T-helper 1 cell treated with Interleukin-12 subunit alpha and Interleukin-12 subunit beta and Interleukin-4 antibody, amounts not matched to agents 30 μg/mL and 1 μg/mL, for 36 hours (primary cell): ENCODE results near the gene PSMA3.
A peak's percentile ranks its signal among the peaks of the same experiment; 100 is the strongest.

Experiments used
- H3K27ac Mint-ChIP-seq: one replicate; pipeline ENCODE4 v1.8.0; 2021; ENCODE audit warnings: mild to moderate bottlenecking, mixed read lengths
- H3K27me3 Mint-ChIP-seq: one replicate; pipeline ENCODE4 v1.8.0; 2021; ENCODE audit warnings: low read depth, mixed read lengths
- H3K36me3 Mint-ChIP-seq: one replicate; pipeline ENCODE4 v1.8.0; 2021; ENCODE audit warnings: low read depth, mixed read lengths
- H3K4me1 Mint-ChIP-seq: one replicate; pipeline ENCODE4 v1.8.0; 2021; ENCODE audit warnings: low read depth, mixed read lengths
- H3K4me3 Mint-ChIP-seq: one replicate; pipeline ENCODE4 v1.8.0; 2021; ENCODE audit warnings: mild to moderate bottlenecking, moderate library complexity, mixed read lengths
- H3K9me3 Mint-ChIP-seq: one replicate; pipeline ENCODE4 v1.8.0; 2021; ENCODE audit warnings: mixed read lengths

PSMA3 gene

DNA sequence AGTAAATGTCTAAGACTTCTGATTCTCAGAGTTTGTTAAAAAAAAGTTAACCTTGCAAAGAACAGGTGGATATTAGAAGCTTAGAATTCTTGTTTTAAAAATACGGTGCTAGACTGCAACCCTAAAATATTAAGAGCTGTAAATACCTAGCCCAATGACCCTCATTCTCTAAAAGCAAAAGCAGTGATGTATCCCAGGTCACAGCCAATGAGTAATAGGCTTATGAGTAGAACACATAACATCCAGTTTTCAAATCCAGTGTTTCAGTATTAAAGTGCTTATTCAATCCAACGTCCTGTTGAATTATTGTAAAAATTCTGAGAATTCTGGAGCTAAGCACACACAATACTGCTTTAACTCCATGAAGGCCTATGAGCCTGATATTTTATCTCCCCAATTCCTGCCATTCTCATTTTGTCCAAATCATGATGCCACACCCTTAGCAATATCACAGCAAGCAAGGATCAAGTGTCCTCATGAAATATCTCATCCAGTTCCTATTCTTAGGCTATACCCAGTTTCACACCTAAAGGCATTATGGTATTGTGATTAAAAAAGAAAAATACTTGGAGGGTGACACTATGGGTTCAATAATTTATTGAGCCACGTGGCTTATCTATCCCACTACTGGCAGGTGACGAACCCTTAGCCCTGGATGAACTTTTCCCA lies 38.4 kb downstream of the PSMA3 start:
- Mint-ChIP-seq H3K36me3 (peaks cover 44% of the 10 kb centered on the region), H3K4me1 (peaks cover 44% of the 10 kb centered on the region), H3K27ac (peak overlapping the region; percentile 27), H3K9me3 (no peaks in the 10 kb centered on the region), H3K4me3 (peak overlapping the region; percentile 2), H3K27me3 (no peaks in the 10 kb centered on the region)

DNA sequence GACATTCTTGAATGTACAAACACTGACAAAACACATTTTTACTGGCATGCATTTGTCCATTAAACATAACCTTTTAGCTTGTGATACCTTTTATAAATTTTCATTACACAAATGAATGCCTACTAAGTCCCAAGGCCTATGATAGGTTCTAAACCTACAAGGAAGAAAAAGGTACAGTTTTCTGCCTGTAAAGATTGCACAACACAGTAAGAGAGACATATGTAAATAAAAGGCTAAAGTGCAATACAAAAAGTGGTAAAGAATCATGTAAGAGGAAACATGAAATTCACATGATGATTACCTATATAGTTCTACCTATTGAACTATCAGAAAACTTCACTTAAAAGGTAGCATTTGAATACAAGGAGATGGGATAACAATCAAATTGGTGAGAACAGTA lies 39.1 kb downstream of the PSMA3 start:
- no peak overlapping the region for H3K27ac Mint-ChIP-seq
- H3K4me1 Mint-ChIP-seq = peaks cover 47% of the 10 kb centered on the region
- peaks cover 49% of the 10 kb centered on the region for H3K36me3 Mint-ChIP-seq
- H3K27me3 Mint-ChIP-seq = no peaks in the 10 kb centered on the region
- no peak overlapping the region for H3K4me3 Mint-ChIP-seq
- H3K9me3 Mint-ChIP-seq = no peaks in the 10 kb centered on the region

DNA sequence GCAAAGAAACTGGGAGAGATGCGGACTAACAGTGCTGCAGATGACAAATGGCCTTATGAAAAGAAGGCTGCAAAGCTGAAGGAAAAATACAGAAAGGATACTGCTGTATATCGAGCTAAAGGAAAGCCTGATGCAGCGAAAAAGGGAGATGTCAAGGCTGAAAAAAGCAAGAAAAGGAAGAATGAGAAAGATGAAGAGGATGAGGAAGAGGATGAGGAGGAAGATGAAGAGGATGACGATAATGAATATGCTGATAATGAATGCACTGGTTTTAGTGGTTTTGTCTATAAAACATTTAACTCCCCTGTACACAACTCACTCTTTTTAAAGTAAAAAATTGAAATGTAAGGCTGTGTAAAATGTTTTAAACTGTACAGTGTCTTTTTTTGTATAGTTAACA lies 40.5 kb downstream of the PSMA3 start:
- peak overlapping the region; percentile 16 for H3K27ac Mint-ChIP-seq
- H3K36me3 Mint-ChIP-seq = peaks cover 53% of the 10 kb centered on the region
- no peaks in the 10 kb centered on the region for H3K27me3 Mint-ChIP-seq
- no peak overlapping the region for H3K4me3 Mint-ChIP-seq
- no peaks in the 10 kb centered on the region for H3K9me3 Mint-ChIP-seq
- H3K4me1 Mint-ChIP-seq = peaks cover 49% of the 10 kb centered on the region

DNA sequence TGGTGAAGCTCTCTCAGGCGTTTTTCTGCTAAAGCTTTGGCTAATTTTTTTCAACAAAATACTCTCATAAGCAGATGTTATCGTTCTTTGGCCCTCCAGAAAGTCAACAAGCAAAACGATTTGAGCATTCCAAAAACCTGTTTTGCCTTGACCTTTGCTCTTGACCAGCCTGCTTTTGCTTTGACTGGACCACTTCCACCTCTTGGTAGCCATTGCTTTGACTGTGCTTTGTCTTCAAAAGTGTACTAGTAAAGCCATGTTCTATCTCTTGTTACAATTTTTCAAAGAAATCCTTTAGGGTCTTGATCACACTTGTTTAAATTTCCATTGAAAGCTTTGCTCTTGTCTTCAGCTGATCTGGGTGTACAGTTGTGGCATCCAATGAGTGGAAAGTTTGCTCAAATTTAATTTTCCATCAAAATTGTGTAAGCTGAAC lies 43.0 kb downstream of the PSMA3 start:
- H3K27ac Mint-ChIP-seq = no peak overlapping the region
- H3K9me3 Mint-ChIP-seq = no peaks in the 10 kb centered on the region
- H3K4me1 Mint-ChIP-seq = peaks cover 38% of the 10 kb centered on the region
- no peak overlapping the region for H3K4me3 Mint-ChIP-seq
- H3K27me3 Mint-ChIP-seq = no peaks in the 10 kb centered on the region
- peaks cover 56% of the 10 kb centered on the region for H3K36me3 Mint-ChIP-seq

DNA sequence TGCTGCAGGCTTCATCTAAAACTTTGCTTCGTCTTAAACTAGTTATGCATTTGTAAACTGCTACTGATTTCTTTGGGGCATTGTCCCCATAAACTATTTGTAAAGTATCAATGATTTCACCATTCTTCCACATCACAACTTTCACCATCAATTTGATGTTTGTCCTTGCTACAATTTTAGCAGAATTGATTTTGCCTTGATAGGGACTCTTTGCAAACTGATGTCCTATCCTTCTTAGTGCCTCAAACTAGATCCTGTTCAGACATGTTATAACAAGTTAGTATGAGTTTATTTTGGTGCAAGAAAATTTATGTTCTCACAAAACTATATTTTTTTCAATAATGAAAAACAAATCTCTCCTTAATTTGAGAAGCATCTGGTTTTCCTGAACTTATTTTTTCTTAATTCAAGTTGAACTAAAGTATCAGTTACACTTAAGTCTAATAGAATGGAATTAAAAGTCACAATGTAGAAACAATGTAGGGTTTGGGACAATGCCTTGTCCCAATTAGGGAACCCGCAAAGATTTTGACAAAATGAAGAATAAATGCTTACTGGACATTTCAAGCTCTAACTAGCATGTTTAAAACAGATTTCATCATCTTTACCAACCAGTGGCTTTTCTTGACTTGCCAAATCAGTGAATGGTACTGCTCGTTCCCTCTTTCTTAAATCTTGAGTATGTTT lies 43.6 kb downstream of the PSMA3 start:
- Mint-ChIP-seq H3K9me3 (no peaks in the 10 kb centered on the region), H3K27ac (no peak overlapping the region), H3K27me3 (no peaks in the 10 kb centered on the region), H3K36me3 (peaks cover 57% of the 10 kb centered on the region), H3K4me1 (peaks cover 37% of the 10 kb centered on the region), H3K4me3 (no peak overlapping the region)

DNA sequence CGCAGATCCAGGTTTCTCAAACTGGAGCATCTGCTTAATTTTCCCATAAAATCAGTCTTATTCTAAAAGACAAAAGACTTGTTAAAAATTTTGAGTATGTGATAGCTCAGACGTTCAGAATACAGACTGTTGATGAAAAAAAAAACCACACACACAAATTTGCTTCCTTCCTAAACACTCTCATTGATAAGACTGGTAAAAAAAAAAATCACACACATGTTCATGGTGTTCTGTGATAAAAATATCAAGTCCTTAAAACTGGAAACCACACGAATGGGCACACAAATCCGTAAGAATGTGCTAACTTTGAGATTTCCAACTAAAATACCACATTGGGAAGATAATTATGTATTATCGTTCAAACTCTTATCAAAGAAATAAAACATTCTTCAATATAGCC lies 47.0 kb downstream of the PSMA3 start:
- no peaks in the 10 kb centered on the region for H3K27me3 Mint-ChIP-seq
- peaks cover 39% of the 10 kb centered on the region for H3K4me1 Mint-ChIP-seq
- H3K27ac Mint-ChIP-seq = no peak overlapping the region

DNA sequence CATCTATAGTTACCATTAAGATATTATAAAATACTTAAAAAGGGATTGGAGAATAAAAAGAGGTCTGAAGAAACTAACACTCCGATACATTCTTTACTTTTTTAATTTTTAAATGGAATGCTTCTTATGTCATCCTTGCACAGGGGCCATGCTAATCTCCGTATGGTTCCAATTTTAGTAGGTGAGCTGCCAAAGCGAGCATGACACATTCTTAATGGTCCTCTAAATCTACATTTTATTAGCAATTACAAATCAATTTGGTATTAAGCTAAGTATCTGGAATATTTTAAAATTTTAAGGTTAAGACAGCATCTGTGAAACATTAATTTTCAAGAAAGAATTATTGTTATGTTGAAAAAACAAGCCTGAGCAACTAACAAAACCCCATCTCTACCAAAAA lies 47.5 kb downstream of the PSMA3 start:
- H3K9me3 Mint-ChIP-seq = no peaks in the 10 kb centered on the region
- H3K36me3 Mint-ChIP-seq = peaks cover 48% of the 10 kb centered on the region
- H3K4me3 Mint-ChIP-seq = no peak overlapping the region
- peaks cover 42% of the 10 kb centered on the region for H3K4me1 Mint-ChIP-seq
- H3K27me3 Mint-ChIP-seq = no peaks in the 10 kb centered on the region
- no peak overlapping the region for H3K27ac Mint-ChIP-seq

More for the DNA sequence above, 47.0 kb downstream of the PSMA3 start:
- Mint-ChIP-seq H3K9me3 (no peaks in the 10 kb centered on the region), H3K36me3 (peaks cover 48% of the 10 kb centered on the region), H3K4me3 (no peak overlapping the region)

DNA sequence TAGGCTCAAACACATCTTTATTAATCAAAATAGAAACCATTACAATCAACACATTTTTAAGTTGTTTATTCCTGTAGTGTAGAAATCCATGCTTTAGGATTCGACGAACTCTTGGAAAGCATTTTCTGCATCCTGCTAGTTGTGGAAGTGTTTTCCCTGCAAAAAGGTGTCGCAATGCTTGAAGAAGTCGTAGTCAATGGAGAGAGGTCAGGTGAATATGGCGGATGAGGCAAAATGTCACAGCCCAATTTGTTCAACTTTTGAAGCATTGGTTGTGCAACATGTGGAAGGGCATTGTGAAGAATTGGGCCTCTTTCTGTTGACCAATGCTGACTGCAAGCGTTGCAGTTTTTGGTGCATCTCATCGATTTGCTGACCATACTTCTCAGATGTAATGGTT lies 49.6 kb downstream of the PSMA3 start:
- Mint-ChIP-seq H3K4me3 (no peak overlapping the region), H3K4me1 (peaks cover 32% of the 10 kb centered on the region), H3K9me3 (no peaks in the 10 kb centered on the region), H3K27me3 (no peaks in the 10 kb centered on the region), H3K36me3 (peaks cover 34% of the 10 kb centered on the region), H3K27ac (no peak overlapping the region)

DNA sequence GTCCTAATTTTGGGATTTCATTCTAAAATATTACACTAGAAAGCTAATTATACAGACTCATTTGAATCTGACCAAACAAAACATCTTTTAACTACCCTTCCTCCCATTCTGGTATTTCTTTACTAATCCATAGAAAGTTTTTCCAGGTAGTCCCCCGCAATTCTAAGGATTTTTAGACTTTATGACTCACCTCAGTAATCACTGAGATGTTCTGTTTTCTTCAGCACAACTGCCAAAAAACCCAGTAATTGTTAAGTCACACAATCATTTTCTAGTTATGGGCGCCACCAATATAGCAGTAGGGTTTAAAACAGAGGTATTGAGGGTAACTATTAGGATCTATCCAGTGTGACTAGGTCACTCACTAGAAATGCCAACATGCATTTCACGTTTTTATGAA lies 52.1 kb downstream of the PSMA3 start:
- H3K36me3 Mint-ChIP-seq = peaks cover 30% of the 10 kb centered on the region
- no peaks in the 10 kb centered on the region for H3K27me3 Mint-ChIP-seq
- H3K4me1 Mint-ChIP-seq = peaks cover 33% of the 10 kb centered on the region
- no peak overlapping the region for H3K4me3 Mint-ChIP-seq
- no peak overlapping the region for H3K27ac Mint-ChIP-seq
- H3K9me3 Mint-ChIP-seq = no peaks in the 10 kb centered on the region

DNA sequence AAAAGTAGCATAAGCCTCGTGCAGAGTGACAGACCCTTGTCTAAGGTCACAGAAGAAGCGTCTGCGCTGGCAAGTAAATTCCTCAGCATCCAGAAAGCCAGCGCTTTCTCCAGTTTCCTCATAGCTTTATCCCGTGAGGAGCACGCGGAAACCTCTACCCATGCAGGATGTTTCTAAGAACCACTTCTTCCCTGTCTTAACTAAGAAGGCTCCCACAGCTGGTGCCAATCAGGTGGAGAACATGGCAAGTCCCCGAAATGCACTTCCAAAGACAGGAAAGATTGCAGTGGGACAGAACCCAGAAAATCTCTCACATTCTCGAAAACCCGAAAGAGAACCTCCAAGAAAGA lies 52.7 kb downstream of the PSMA3 start:
- no peaks in the 10 kb centered on the region for H3K9me3 Mint-ChIP-seq
- H3K4me3 Mint-ChIP-seq = no peak overlapping the region
- peaks cover 32% of the 10 kb centered on the region for H3K4me1 Mint-ChIP-seq
- no peak overlapping the region for H3K27ac Mint-ChIP-seq
- no peaks in the 10 kb centered on the region for H3K27me3 Mint-ChIP-seq
- H3K36me3 Mint-ChIP-seq = peaks cover 29% of the 10 kb centered on the region

DNA sequence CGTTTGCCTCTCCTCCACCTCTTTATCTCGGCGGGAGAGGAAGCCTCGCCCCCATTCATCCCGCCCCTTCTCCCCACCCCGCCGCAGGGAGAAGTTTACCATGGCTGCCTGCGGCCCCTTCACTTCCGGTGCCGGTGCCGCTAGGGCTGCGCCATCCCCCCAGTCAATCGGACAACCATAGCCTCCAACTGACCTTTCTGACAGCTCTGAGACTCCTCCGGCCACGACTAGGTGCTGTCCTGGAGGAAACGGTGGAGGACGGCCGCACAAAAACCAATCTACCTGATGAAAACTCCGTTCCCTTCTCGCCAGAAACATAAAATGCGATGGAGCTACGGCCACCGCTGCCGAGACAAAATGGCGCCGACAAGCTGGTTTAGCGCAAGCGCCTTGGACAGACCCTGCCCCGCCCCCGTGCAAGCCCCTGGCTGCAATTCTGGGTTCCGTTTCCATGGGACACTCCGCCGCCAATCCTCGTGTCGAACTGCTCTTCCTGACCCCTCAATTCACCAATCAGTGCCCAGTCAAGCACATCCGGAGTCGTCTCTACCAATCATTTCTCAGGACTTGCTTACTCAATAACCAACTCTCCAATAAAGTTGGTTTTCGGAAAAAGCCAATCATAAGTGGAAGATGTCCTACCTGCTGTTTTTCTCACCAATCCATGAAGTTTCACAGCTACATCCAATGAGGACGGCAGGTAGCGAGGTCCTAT lies 53.3 kb downstream of the PSMA3 start:
- no peaks in the 10 kb centered on the region for H3K9me3 Mint-ChIP-seq
- no peak overlapping the region for H3K27ac Mint-ChIP-seq
- no peak overlapping the region for H3K4me3 Mint-ChIP-seq
- H3K27me3 Mint-ChIP-seq = no peaks in the 10 kb centered on the region
- peaks cover 29% of the 10 kb centered on the region for H3K4me1 Mint-ChIP-seq
- peaks cover 24% of the 10 kb centered on the region for H3K36me3 Mint-ChIP-seq

DNA sequence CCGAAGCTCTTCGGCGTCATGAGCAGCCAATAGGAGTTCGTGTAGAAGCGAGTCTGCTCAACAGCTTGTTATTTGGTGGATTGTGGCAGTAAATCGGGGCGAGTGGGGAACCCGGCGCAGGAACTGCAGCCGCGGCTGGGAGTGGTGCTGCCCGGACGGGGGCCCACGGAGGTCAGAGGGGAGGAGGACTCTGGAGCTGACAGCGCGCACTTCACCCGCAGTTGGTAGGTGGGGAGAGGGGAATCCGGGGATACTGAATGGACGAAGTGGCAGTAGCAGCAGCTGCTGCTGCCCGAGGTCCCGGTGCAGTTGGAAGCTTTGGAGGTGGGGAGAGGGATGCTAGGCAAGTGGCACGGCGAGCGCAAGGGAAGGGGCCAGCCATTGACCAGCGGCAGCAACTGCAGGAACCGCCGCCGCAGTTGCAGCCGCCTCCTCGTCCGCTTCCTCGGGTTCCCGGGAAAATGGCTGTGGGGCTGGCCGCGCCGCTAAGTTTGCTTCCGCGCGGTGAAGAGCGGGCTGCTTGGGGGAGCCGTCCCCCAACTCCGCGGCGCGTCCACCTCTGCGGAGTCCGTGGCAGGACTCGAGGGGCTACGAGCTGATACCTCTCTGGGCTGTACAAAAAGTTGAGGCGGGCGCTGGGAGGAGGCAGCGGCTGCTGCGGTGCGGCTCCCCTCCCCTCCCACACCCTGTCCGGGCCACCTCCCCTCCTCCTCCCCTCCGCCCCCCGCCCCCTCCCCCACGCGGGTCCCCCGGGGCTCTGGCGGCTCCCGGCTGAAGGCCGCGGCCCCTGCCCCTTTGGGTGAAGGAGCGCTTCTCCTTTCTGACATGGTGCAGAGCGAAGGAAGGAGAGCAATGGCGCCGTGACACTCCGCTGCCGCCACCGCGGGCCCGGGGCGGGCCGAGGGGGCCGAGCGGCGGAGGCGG lies 54.1 kb downstream of the PSMA3 start, which contains the start of gene ARID4A:
Gene ARID4A, plus strand, starts transcription at position 79 of the 924 bp plus-strand sequence. CDS start 1,300 bp downstream, outside the sequence.
- Mint-ChIP-seq H3K4me3 (no peak within 1 kb of the TSS), H3K36me3 (peaks cover 28% of the 10 kb centered on the region), H3K9me3 (no peaks in the 10 kb centered on the region), H3K4me1 (peaks cover 26% of the 10 kb centered on the region), H3K27me3 (no peaks in the 10 kb centered on the region), H3K27ac (no peak within 1 kb of the TSS)

DNA sequence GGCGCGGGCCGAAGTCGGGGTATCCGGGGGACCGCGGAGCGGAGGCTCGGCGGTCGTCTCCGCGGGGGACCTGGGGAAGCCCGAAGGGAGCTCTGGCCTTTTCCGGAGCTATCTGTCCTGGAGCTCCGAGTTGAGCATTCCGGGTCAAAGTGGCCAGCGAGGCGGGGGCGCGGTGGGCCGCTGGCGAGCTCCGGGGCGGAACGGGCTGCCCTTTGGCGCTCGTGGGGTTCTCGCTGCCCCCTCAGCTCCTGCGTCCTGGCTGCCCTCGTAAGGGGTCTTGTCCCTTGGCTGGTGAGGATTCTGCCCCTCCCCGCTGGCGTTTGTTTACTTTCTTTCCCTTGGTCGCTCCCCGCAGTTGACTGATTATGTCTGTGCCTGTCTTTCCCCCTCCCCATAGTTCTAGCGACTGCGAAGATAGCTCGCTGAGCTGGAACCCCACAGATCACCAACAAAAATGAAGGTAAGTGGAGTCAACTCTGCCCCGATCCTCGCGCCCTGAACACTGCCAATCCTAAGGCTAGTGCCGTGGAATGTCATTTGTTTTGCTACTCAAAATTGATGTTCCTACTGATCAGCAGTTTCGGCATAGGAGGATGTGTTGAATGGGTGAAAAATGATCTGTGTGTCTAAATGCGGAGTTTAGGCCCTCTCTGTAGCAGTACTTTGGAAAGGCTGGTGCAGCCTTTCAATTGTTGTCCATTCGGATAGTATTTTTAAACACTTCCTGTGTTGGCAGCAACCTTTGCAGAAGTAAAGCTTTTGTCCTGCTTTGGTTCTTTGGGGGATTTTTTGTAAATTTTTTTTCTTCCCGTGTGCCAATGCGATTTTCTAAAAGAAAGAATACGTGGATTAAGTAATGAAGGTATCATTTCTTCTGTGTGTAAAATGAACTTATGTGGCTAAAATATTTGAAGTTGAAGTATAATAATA lies 55.0 kb downstream of the PSMA3 start:
- H3K9me3 Mint-ChIP-seq = no peaks in the 10 kb centered on the region
- H3K27me3 Mint-ChIP-seq = no peaks in the 10 kb centered on the region
- H3K27ac Mint-ChIP-seq = peak overlapping the region; percentile 89
- peaks cover 24% of the 10 kb centered on the region for H3K36me3 Mint-ChIP-seq
- peak overlapping the region; percentile 97 for H3K4me3 Mint-ChIP-seq
- H3K4me1 Mint-ChIP-seq = peaks cover 26% of the 10 kb centered on the region
